ENCODE measurements around the gene ITGA2. TPM values are rescaled to one million over a fixed set of nuclear protein-coding genes. Genes with fewer than 3 reads are reported as not detected.

Gene ITGA2
- total and polyA plus RNA-seq, 9 of the 15 experiments (the other 6 are each of a cell fraction or from before 2014, with no cell fraction given): 0.01 to 0.09 (median 0.03) TPM; not detected in 5

GRCh38 chr5:53118879-53119278, 129.7 kb downstream of the ITGA2 start (continued):
- TF ChIP-seq STAT6 (CRISPR knock-in tag; IDR thresholded peaks at IDR 0.05) (no peak), ZNF76 (CRISPR knock-in tag; IDR thresholded peaks at IDR 0.05; ENCODE audit: borderline replicate concordance) (no peak), RAD21 (CRISPR knock-in tag; conservative IDR thresholded peaks at IDR 0.05 in 1 of 2, IDR thresholded peaks at IDR 0.05 in 1 of 2) (no peak), SOX6 (IDR thresholded peaks at IDR 0.05) (peak; percentile 39; the same call in 1 of the 2 replicates), ARNT (IDR thresholded peaks at IDR 0.05) (0 out of 4 replicates have a peak, but pooled peaks of 1 of the 2 experiments have one; percentile 20), PATZ1 (CRISPR knock-in tag; IDR thresholded peaks at IDR 0.05; ENCODE audit: borderline replicate concordance) (no peak), PURB (CRISPR knock-in tag; IDR thresholded peaks at IDR 0.05; ENCODE audit: low read depth) (no peak), LEF1 (IDR thresholded peaks at IDR 0.05) (peak; percentile 77), TCF7 (IDR thresholded peaks at IDR 0.05; ENCODE audit: borderline replicate concordance) (no peak), BACH1 (tag; IDR thresholded peaks at IDR 0.05) (no peak), GATAD2A (IDR thresholded peaks at IDR 0.05) (peak; percentile 12; the same call in 1 of the 2 replicates), SNIP1 (IDR thresholded peaks at IDR 0.05; ENCODE audit: low read depth) (no peak), ZBTB40 (IDR thresholded peaks at IDR 0.05) (no peak), ZBTB40 (CRISPR knock-in tag; IDR thresholded peaks at IDR 0.05) (no peak), POLR2A (conservative IDR thresholded peaks at IDR 0.05) (no peak), L3MBTL2 (IDR thresholded peaks at IDR 0.05) (no peak), HNRNPLL (IDR thresholded peaks at IDR 0.05; ENCODE audit: low read depth, low read length, poor library complexity, severe bottlenecking) (peak; percentile 74)

Data from K562 (cell line).